ENCODE data around the gene USP14.
"Not testable (repeated sequence)": the region's sequence is repeated elsewhere in the genome, so short reads cannot be mapped to it uniquely, and the experiment has no call there.

USP14 gene

DNA sequence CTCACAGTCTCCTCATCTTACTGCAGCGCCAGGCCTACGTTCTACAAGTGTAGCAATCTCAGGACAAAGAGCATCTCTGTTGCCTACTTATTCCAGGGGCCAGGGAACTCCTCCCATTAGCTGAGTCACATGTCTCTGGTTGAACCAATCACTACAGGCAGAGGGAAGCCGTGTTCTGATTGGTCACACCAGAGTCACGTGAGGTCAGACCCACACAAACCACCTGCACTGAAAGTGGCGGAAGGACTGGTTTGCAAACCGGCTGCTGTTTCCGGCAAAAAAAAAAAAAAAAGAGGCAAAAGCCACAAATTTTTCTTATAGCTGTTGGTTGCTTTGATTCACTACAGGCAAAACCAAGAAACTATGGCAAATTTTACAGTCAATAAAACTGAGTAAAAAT lies 21.9 kb upstream of the USP14 start:
- Histone ChIP-seq H4K20me1 (ENCODE audit: insufficient read depth, low read length) (no peaks in the 10 kb centered on the region), H3K27me3 (ENCODE audit: insufficient read depth, low read length, poor library complexity) (no peaks in the 10 kb centered on the region), H3K9ac (ENCODE audit: low read depth, low read length) (no peak overlapping the region), H3K9me3 (ENCODE audit: insufficient read depth, low read length, severe bottlenecking) (no peaks in the 10 kb centered on the region), H3K4me3 (ENCODE audit: low read depth in 1 of 2, low read length in 2 of 2) (no peak overlapping the region), H3K27ac (ENCODE audit: low read length) (no peak overlapping the region), H3K4me1 (ENCODE audit: insufficient read depth, low read length) (no peaks in the 10 kb centered on the region), H3K79me2 (ENCODE audit: insufficient read depth, low read length) (no peaks in the 10 kb centered on the region), H2AFZ (ENCODE audit: low read depth, low read length) (no peak overlapping the region), H3K4me2 (ENCODE audit: insufficient read depth, low read length) (no peak overlapping the region), H3K36me3 (ENCODE audit: insufficient read depth, low read length) (no peaks in the 10 kb centered on the region)
- DNase-seq (peak; percentile 57), ATAC-seq (ENCODE audit: insufficient read depth, low read depth) (peak; percentile 78)
- TF ChIP-seq EZH2 (IDR thresholded peaks at IDR 0.05; ENCODE audit: borderline replicate concordance, low read depth, low read length, severe bottlenecking) = no peak
- TF ChIP-seq, protein P1, sequence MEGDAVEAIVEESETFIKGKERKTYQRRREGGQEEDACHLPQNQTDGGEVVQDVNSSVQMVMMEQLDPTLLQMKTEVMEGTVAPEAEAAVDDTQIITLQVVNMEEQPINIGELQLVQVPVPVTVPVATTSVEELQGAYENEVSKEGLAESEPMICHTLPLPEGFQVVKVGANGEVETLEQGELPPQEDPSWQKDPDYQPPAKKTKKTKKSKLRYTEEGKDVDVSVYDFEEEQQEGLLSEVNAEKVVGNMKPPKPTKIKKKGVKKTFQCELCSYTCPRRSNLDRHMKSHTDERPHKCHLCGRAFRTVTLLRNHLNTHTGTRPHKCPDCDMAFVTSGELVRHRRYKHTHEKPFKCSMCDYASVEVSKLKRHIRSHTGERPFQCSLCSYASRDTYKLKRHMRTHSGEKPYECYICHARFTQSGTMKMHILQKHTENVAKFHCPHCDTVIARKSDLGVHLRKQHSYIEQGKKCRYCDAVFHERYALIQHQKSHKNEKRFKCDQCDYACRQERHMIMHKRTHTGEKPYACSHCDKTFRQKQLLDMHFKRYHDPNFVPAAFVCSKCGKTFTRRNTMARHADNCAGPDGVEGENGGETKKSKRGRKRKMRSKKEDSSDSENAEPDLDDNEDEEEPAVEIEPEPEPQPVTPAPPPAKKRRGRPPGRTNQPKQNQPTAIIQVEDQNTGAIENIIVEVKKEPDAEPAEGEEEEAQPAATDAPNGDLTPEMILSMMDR (IDR thresholded peaks at IDR 0.05; ENCODE audit: borderline replicate concordance, extremely low read depth, low read length, poor library complexity, severe bottlenecking) = no peak

DNA sequence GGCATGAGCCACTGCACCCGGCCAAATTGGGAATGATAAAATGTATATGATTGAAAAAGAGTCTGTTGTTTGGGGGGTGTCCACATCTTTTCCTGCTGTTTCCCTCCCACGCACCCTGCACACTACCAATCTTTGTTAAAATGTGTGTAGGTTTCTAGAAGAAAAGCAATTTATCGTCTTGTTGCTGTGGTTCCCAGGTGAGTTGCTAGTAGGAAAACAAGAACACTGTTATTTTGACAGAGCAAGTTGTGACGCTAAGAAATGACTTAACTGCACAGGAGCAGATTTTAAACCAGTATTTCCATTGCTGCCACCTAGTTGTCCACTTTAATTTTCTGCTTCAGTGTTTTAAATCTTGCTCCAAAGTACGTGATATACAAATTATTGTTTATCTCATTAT lies 21.0 kb upstream of the USP14 start:
- no peaks in the 10 kb centered on the region for H3K4me1 ChIP-seq (ENCODE audit: insufficient read depth, low read length)
- H3K4me3 ChIP-seq (ENCODE audit: low read depth in 1 of 2, low read length in 2 of 2) = no peak overlapping the region
- no peak for TF ChIP-seq EZH2 (IDR thresholded peaks at IDR 0.05; ENCODE audit: borderline replicate concordance, low read depth, low read length, severe bottlenecking)
- TF ChIP-seq, protein P1 (IDR thresholded peaks at IDR 0.05; ENCODE audit: borderline replicate concordance, extremely low read depth, low read length, poor library complexity, severe bottlenecking) = no peak
- no peak overlapping the region for H3K27ac ChIP-seq (ENCODE audit: low read length)
- ATAC-seq (ENCODE audit: insufficient read depth, low read depth) (no peak), DNase-seq (no peak)
- H2AFZ ChIP-seq (ENCODE audit: low read depth, low read length) = no peak overlapping the region
- no peaks in the 10 kb centered on the region for H3K27me3 ChIP-seq (ENCODE audit: insufficient read depth, low read length, poor library complexity)
- no peak overlapping the region for H3K9ac ChIP-seq (ENCODE audit: low read depth, low read length)
- H3K36me3 ChIP-seq (ENCODE audit: insufficient read depth, low read length) = no peaks in the 10 kb centered on the region
- H4K20me1 ChIP-seq (ENCODE audit: insufficient read depth, low read length) = no peaks in the 10 kb centered on the region
- no peak overlapping the region for H3K4me2 ChIP-seq (ENCODE audit: insufficient read depth, low read length)
- H3K9me3 ChIP-seq (ENCODE audit: insufficient read depth, low read length, severe bottlenecking) = no peaks in the 10 kb centered on the region
- no peaks in the 10 kb centered on the region for H3K79me2 ChIP-seq (ENCODE audit: insufficient read depth, low read length)

DNA sequence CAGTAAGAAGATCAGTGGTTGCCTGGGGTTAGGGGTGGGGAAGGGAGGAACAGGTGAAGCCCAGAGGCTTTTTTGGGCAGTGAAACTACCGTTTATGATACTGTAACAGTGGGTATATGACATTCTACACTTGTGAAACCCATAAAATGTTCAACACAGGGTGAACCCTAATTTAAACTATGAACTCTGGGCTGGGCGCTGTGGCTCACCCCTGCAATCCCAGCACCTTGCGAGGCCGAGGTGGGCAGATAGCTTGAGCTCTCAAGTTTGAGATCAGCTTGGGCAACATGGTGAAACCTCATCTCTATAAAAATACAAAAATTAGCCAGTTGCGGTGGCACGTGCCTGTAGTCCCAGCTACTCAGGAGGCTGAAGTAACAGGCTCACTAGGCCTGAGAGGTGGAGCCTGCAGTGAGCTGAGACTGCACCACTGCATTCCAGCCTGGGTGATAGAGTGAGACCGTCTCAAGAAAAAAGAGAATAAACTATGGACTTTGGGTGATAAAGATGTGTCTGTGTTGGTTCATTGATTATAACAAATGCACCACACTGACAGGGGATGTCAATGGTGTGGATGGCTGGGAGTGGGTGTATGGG lies 17.6 kb upstream of the USP14 start:
- no peak overlapping the region for H3K27ac ChIP-seq (ENCODE audit: low read length)
- TF ChIP-seq, protein P1 (IDR thresholded peaks at IDR 0.05; ENCODE audit: borderline replicate concordance, extremely low read depth, low read length, poor library complexity, severe bottlenecking) = no peak
- no peak for TF ChIP-seq EZH2 (IDR thresholded peaks at IDR 0.05; ENCODE audit: borderline replicate concordance, low read depth, low read length, severe bottlenecking)
- H3K4me3 ChIP-seq (ENCODE audit: low read depth in 1 of 2, low read length in 2 of 2) = no peak overlapping the region
- no peaks in the 10 kb centered on the region for H4K20me1 ChIP-seq (ENCODE audit: insufficient read depth, low read length)
- no peaks in the 10 kb centered on the region for H3K36me3 ChIP-seq (ENCODE audit: insufficient read depth, low read length)
- DNase-seq = no peak
- H3K9ac ChIP-seq (ENCODE audit: low read depth, low read length) = no peak overlapping the region
- H3K4me1 ChIP-seq (ENCODE audit: insufficient read depth, low read length) = no peaks in the 10 kb centered on the region
- H3K4me2 ChIP-seq (ENCODE audit: insufficient read depth, low read length) = no peak overlapping the region
- no peaks in the 10 kb centered on the region for H3K79me2 ChIP-seq (ENCODE audit: insufficient read depth, low read length)
- no peaks in the 10 kb centered on the region for H3K9me3 ChIP-seq (ENCODE audit: insufficient read depth, low read length, severe bottlenecking)
- no peak for ATAC-seq (ENCODE audit: insufficient read depth, low read depth)
- H2AFZ ChIP-seq (ENCODE audit: low read depth, low read length) = no peak overlapping the region
- H3K27me3 ChIP-seq (ENCODE audit: insufficient read depth, low read length, poor library complexity) = no peaks in the 10 kb centered on the region

DNA sequence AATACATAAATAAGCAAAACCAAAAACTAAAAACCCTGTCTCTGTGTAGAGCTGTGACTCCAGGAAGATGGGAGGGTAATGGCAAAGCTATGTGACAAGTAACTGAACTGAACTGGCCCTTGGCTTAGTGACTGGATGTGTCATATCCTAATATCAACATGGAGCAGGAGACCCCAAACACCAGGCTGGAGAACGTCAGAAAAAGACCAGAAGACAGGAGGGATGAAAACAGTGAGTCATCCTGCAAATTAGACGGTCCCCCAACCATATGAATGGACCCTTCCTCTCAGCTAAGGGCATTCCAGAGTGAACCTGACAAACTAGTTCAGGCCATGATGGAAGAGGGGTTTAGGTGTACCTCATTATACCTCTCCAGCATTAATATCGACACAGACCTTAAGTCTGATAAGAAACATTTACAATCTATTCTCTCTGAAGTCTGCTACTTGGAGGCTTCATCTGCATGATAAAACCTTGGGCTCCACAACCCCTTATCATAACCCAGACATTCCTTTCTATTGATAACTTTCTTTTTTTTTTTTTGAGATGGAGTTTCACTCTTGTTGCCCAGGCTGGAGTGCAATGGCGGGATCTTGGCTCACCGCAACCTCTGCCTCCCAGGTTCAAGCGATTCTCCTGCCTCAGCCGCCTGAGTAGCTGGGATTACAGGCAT lies 15.6 kb upstream of the USP14 start:
- not testable (repeated sequence) for H3K4me3 ChIP-seq (ENCODE audit: low read depth in 1 of 2, low read length in 2 of 2); H3K27me3 ChIP-seq (ENCODE audit: insufficient read depth, low read length, poor library complexity); H3K79me2 ChIP-seq (ENCODE audit: insufficient read depth, low read length); H3K27ac ChIP-seq (ENCODE audit: low read length); H2AFZ ChIP-seq (ENCODE audit: low read depth, low read length); H4K20me1 ChIP-seq (ENCODE audit: insufficient read depth, low read length); H3K36me3 ChIP-seq (ENCODE audit: insufficient read depth, low read length); H3K4me1 ChIP-seq (ENCODE audit: insufficient read depth, low read length); DNase-seq; H3K4me2 ChIP-seq (ENCODE audit: insufficient read depth, low read length); H3K9me3 ChIP-seq (ENCODE audit: insufficient read depth, low read length, severe bottlenecking); ATAC-seq (ENCODE audit: insufficient read depth, low read depth); H3K9ac ChIP-seq (ENCODE audit: low read depth, low read length)

Measured in DND-41 (cell line).